K562 (cell line): ENCODE results near the gene TRAPPC8.
"Not testable (repeated sequence)": the region's sequence is repeated elsewhere in the genome, so short reads cannot be mapped to it uniquely, and the experiment has no call there.

ENCODE experiments used
- BRD4 ChIP-seq: fragments of 200-600 bp; sonication (generic); IDR thresholded peaks from 2 replicates; pipeline ENCODE4 v1.6.1; 2017; ENCODE audit warnings: inconsistent platforms
- TAF1 ChIP-seq: IDR thresholded peaks from 2 replicates; pipeline ENCODE4 v1.6.1; 2011; ENCODE audit warnings: mild to moderate bottlenecking, low read length, moderate library complexity; ENCODE audit not compliant: insufficient read depth, control insufficient read depth, severe bottlenecking; ENCODE audit errors: extremely low read depth

GRCh38 chr18:31899771-31900170, 43.2 kb downstream of the TRAPPC8 start:
- not testable (repeated sequence) for TF ChIP-seq TAF1, BRD4
